Regular cardiac myocyte (primary cell): ENCODE data around the gene HRH2. TPM values are rescaled to one million over a fixed set of nuclear protein-coding genes. Genes with fewer than 3 reads are reported as not detected.

ENCODE experiments used
- total RNA-seq: library from RNA; depleted of rRNA; stranded (reverse); fragments of >200 nt; gene quantifications from 2 replicates; pipeline ENCODE4 v1.2.3, GENCODE V29; 2014

The HRH2 gene
- total RNA-seq = 0.85 TPM in 1 of 2 replicates, not detected in the other

GRCh38 chr5:175657593-175658271 lies at the start of gene HRH2:
Gene HRH2, plus strand, starts transcription at chr5:175658071. Its CDS starts 25,163 bp downstream, at chr5:175683234.

Other genes starting within 250 kb of the HRH2 start
- under 0.01 TPM in 1 of 2 replicates, not detected in the other for gene DRD1, start 213.9 kb upstream of the HRH2 start, total RNA-seq
- gene SFXN1, start 179.5 kb upstream of the HRH2 start, total RNA-seq = 122 and 296 TPM in 2 replicates
- not detected in 2 replicates for gene CPLX2, start 213.5 kb downstream of the HRH2 start, total RNA-seq